Peyer's patch (tissue), 4 donors: ENCODE data around the gene GJB5.

ENCODE experiments used
- CTCF ChIP-seq, 6 experiments: fragments of 450-650 bp in 4 of 6; fragments of 200-600 bp in 2 of 6; sonication (generic) in 1 of 6; IDR thresholded peaks; one replicate each; pipeline ENCODE4 v1.5.1; 2017 to 2019; ENCODE audit warnings: antibody characterized with exemption in 6 of 6, mild to moderate bottlenecking in 3 of 6, moderate library complexity in 1 of 6
- POLR2A ChIP-seq, 2 donors: fragments of 450-650 bp; IDR thresholded peaks; one replicate each; pipeline ENCODE4 v1.5.1; 2017; ENCODE audit warnings: antibody characterized with exemption in 2 of 2, mild to moderate bottlenecking in 2 of 2, moderate library complexity in 2 of 2

GRCh38 chr1:34715139-34715538, 39.7 kb upstream of the GJB5 start:
- TF ChIP-seq CTCF (IDR thresholded peaks at IDR 0.05) = no peak
- TF ChIP-seq POLR2A (IDR thresholded peaks at IDR 0.05) = no peak
